Measurements from ENCODE around the gene TRIM14.
"Not testable (repeated sequence)": the region's sequence is repeated elsewhere in the genome, so short reads cannot be mapped to it uniquely, and the experiment has no call there.

The TRIM14 gene

DNA sequence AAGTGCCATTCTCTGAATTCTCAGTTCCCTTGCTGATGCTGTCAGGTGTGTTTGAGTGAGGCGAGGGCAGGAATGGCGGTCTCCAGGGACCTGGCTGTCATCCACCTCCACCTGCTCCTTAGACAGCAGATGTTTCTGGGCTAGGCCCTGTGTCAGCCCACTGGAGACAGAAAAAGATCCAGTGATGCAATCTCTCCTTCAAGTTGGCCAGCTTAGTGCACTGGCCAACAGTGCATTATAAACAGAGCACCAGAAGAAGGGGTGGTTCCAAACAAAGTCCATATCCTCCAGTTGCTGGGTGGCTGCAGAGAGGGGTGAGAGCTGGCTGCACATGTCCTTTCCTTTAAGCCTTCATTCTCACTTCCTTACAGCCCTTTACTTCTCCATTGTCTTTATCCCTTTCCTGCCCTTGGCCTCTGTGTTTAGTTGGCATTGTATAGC is 35.9 kb downstream of the TRIM14 start:
- DNase-seq (ENCODE audit: low read depth): no peak

DNA sequence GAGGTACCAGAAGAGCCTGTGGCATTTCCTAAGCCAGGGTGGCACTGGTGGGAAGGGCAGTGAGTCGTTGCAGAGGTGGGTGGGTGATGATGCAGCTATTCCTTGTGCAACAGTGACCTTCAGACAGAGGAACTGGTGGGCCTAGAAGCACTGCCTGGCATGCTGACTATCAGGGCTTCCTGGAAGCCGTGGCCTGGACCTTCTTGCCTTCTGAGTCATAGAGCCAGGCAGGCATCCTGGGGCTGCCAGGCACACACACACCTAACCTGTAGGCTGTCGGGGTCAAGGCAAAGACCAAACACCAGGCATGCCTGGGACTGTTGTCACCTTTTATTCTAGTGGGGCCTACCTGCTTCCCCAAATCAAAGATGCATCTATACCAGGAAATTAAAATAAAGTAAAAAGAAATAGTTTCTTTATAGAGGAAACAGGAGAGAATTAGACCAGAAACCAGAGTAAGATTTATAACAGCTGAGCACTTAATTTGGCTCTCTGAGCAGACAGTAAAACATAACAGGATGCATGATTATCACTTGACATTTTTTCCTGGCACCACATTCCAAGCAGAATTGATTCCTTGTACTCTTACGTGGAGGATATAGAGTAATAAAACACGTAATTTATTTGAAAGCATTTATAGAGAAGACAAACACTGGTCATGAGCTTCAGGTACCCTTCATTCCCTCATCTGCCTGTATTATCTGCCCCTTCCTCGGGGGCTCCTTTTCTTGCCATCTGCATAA is 37.4 kb downstream of the TRIM14 start:
- DNase-seq (ENCODE audit: low read depth): no peak

DNA sequence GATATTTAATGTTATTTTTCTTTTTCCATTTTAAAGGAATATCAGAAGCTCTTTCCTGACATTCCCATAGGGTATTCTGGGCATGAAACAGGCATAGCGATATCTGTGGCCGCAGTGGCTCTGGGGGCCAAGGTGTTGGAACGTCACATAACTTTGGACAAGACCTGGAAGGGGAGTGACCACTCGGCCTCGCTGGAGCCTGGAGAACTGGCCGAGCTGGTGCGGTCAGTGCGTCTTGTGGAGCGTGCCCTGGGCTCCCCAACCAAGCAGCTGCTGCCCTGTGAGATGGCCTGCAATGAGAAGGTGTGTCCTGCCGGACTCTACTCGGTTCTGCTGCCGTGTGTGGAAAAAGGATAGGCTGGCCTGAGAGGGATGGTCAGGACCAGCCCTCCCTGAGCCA is 38.2 kb downstream of the TRIM14 start:
- no peak for DNase-seq (ENCODE audit: low read depth)

DNA sequence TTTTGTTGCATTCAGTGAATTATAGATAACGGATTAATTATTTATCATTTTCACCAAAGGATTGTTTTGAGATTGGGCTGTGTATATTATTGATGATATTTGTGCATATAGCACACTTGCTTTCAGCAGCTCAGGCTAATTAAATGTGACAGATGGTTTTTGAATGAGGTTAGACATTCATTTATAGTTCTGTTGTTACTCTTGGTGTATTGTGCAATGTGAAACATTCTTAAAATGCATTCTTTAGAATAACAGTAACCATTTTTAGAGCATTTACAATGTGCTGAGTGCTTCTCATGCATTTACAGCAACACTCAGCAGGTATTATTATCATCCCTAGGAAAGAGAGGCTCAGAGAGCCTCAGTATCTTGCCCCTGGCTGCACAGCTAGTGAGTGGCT is 38.7 kb downstream of the TRIM14 start:
- DNase-seq (ENCODE audit: low read depth): no peak

DNA sequence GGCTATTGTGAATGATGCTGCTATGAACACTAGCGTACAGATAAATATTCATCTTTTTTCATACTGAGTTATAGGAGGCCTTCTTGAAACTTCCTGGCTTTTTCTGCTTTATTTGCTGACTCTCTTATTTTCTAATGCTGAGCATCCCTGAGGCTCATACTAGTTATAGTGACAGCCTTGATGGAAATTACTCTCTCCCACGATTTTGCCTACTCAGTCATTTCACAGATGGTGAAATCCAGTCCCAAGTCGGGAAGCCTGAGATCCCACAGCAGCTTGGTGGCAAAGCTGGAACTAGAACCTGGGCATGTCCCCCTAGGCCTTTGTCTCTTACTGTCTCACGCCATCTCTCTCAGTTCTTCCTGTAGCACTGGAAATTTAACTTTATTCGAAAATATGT is 40.1 kb downstream of the TRIM14 start:
- no peak for DNase-seq (ENCODE audit: low read depth)

DNA sequence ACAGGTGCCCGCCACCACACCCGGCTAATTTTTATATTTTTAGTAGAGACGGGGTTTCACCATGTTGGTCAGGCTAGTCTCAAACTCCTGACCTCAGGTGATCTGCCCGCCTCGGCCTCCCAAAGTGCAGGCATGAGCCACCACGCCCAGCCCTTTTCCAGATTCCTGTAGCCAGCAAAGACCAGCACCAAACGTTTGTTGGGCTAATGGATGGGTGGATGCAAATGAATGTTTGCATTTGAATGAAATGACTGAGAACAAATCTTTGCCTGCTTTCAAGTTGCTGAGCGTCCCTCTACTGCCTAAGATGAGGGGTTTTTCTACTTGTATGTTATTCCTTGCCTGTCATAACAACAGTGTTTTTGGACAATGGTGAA is 42.5 kb downstream of the TRIM14 start:
- DNase-seq (ENCODE audit: low read depth): not testable (repeated sequence)

DNA sequence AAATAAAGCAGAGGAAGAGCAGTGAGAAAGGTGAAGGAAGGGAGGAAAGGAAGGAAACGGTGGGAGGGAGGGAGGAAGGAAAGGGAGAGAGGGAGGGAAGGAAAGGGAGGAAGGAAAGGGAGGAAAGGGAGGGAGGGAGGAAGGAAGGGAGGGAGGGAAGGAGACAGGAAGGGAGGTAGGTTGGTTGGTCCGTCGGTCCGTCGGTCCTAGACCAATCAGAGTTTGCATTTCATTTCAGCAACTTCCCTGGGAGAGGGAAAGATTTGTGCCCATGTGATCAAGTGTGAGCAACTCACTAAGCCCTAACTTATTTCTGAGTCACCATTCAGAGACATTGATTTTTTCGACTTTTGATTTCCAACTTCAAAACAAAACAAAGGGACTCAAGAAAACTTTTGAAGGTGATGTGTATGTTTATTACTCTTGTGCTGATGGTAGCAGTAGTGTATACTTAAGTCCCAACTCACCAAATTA is 43.7 kb downstream of the TRIM14 start:
- no peak for DNase-seq (ENCODE audit: low read depth)

DNA sequence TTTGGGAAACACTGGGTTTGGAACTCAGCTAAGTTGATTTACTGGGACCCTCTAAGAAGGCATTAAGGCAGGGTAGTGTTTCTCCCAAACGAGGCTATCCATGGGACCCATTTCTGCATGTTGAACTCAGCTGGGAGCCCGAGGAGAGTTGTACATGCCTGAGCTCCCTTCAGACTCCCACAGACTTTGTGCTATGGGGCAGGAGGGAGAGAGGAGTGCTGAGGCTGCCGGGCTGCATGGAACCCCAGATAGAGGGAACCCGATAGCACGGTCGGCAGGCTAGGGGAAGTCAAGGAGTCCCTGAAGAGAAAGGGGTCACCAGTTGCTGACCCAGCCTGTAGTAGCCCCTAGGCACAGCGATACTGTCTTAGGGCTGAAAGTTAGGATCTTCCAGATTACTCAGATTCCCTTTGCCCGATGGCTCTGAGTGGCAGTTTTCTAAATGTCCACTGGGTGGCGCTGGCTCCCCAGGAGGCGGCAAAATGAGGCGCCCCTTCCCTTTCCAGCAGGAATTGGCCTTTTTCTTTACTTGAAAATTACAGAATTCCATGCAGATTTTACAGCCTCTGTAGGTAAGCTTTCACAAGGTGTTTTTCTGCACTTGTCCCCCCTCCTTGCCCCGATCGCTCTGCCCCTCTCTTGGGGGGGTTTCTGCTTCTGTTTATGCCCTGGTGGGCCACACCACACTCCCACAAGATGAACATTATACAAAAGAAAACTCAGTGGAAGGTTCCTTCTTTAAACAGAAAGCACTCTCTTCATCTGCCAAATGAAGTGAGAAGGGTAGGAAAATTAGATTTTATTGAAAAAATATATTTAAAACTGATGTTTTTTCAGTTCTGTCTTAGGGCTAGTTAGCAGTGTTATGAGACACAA is 44.7 kb downstream of the TRIM14 start:
- DNase-seq (ENCODE audit: low read depth): peak; percentile 29

DNA sequence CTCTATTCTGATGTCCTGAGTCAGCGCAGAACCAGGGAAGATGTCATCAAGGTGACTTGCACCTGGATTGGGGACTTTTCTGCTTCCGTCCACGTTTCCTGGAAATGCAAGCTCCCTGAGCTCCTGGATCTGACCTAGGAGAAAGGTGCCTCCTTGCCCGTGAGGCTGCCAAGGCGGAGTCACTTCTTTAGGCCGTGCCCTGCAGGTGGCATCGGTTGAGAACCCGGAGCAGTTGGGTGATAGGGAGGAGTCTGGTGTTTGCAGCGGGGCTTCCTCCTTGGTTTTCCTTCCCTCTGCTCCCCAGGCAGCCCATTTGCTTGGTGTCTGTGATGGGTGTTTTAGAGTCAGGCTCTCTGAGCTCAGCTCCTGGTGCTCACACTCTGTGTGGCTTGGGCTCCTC is 47.3 kb downstream of the TRIM14 start:
- no peak for DNase-seq (ENCODE audit: low read depth)

DNA sequence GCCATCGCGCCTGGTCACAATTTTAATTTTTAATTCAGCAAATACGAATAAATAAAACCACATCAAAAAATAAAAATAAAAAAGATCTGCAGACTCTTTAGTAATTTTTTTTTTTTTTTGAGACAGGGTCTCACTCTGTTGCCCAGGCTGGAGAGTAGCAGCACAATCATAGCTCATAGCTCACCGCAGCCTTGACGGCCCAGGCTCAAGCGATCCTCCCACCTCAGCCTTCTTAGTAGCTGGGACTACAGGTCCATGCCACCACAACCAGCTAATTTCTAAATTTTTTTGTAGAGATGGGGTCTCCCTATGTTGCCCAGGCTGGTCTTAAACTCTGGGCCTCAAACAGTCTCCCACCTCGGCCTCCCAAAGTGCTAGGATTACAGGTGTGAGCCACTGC is 48.3 kb downstream of the TRIM14 start:
- no peak for DNase-seq (ENCODE audit: low read depth)

DNA sequence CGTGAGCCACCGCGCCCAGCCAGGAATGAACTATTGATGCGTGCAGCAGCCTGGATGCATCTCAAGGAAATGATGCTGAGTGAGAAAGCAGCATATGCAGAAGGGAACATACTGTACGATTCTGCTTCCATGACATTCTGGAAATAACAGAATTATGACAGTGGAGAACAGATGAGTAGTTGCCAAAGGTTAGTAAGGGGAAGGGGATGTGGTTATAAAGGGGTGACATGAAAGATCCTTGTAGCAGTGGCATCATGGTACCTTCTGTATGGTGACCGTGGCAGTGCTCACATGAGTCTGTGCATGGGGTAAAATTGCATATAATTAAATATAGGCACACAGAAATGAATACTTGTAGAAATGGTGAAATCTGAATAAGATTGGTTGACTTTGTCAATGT is 49.5 kb downstream of the TRIM14 start:
- no peak for DNase-seq (ENCODE audit: low read depth)

DNA sequence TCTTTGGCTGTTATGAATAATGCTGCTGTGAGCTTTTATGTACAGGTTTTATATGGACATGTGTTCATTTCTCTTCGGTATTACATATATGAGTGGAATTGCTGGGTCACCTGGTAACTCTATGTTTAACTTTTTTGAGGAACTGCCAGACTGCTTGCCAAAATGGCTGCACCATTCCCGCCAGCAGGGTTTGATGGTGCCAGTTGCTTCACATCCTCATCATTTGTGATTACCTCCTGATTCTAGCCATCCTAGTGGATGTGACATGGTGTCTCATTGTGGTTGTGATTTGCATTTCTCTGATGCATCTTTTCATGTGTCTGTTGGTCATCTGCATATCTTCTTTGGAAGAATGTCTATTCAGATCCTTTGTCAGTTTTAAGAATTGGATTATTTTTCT is 51.8 kb downstream of the TRIM14 start:
- no peak for DNase-seq (ENCODE audit: low read depth)

DNA sequence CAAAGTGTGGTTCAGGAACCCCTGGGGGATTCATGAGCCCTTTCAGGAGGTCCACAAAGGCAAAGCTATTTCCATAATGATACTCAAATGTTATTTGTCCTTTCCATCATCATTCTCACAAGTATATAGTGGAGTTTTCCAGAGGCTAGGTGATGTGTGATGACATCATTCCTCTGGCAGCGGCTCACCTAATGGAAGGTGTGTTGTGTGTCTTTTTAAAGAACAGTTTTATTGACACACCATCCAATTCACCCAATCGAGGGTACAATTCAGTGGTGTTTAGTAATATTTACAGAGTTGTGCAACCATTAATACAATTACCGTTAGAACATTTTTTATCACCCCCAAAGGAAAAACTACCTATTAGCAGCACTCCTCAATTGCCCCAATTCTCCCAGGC is 52.8 kb downstream of the TRIM14 start:
- no peak for DNase-seq (ENCODE audit: low read depth)

DNA sequence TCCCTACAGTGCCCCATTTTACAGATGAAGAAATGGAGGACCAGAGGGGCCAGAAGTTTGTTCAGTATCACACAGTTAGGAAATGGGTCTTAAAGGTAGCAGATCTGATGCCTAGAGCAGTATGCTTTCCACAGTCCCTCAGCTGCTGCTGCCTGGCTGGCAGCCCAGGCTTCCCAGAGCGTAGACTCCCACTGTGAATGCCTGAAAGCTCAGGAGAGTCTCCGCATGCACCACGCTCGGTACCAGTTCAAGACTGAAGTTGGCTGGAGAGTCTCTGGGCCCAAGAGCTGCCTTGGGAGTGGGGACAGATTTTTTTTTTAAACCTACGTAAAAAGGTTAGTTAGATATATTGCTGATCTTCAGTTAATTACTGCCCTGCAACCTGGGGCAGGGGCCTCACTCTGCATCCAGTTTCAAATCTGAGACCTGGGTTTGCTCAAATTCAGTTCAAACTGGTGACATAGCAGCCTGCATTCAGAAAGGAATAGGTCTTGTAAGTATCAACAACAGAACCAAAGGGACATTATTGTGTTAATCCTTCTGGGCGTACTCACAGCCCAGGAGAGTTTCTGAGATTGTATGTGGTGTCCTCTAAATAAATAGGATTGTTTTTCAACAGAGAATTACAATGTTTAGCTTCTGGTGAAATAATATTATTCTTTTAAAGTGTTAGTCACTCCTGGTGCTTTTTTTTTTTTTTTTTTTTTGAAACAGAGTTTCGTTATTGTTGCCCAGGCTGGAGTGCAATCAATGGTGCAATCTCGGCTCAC is 54.2 kb downstream of the TRIM14 start:
- DNase-seq (ENCODE audit: low read depth): no peak

DNA sequence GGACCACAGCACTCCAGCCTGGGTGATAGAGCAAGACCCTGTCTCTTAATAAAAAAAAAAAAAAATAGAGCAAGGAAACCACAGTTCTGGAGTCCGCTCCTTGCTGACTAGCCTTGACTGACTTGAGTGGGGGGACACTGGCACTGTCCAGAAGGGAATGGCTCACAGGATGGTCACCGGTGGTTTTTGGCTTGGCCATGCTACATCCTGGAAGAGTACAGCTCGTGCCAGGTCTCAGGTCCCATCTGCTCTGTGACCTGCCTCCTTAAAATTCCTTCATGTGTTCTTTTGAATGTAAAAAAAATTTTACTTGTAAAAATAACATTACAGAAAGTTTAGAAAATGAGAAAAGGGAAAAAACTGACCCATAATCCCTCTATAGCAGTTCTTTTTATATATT is 56.9 kb downstream of the TRIM14 start:
- no peak for DNase-seq (ENCODE audit: low read depth)

DNA sequence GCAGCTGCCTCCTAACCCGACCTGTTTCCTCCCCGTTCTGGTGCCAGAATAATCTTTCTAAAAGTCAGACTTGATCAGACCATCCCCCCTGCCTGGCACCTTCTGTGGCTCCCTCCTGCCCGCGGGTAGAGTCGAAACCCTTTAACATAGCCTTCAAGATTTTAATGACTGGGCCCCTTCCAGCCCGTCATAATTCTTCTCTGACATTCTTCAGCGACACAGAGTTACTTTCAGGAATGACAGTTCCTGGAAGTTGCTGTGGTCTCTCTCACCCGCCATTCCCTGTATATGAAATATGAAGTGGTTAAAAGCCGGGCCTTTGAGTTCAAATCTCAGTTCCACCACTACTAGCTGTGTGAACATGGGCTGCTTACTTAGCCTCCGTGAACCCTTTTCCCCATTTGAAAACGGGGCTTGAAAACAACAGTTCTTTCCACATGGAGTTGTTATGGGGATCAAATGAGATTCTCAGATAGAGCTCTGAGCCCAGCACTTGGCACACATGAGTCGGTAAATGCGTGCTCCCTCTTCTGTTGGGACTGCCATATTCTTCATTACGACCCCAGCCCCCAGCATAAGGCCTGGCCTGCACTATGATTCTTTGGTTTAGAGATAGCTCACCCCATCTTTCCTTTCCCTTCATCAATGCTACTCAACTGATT is 61.8 kb downstream of the TRIM14 start:
- DNase-seq (ENCODE audit: low read depth): no peak

DNA sequence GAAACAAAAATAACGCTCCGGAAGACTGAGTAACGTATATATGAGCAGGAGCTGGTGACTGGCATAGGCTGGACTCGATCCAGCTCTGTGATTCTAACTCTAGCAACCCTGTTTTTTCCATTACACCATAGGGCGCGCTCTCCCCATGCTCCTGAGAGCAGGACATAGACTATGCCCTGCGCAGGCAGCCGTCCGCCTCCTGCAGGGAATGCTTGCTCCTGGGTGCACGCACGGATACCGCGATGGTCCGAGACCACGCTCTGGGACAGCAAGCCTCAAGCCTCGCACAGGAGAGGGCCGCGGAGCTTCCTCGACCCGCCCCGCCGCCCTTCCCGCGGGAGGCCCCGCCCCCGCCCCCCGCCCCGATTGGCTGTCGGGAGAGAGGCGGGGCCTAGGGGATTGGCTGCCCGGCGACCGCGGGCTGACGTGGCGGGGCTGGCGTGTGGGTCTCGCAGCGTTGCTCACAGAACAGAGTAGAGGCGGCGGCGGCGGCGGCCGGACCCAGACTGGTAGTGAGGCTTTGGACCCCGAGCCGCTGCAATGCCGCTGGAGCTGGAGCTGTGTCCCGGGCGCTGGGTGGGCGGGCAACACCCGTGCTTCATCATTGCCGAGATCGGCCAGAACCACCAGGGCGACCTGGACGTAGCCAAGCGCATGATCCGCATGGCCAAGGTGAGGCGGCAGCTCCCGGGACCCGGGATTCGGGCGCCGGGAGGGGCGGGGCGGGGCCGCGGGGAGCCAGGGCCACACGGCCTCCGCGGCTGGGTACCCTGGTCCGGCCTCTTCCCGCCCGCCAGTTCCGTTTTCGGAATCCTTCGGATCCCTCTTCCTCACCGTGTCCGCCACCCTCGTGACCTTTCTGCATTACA is 62.5 kb downstream of the TRIM14 start, which contains the start of gene NANS:
Gene NANS, plus strand, starts transcription at position 464 of the 869 bp plus-strand sequence. Its CDS starts 77 bp downstream, at position 541.
- peak; percentile 85 for DNase-seq (ENCODE audit: low read depth)

DNA sequence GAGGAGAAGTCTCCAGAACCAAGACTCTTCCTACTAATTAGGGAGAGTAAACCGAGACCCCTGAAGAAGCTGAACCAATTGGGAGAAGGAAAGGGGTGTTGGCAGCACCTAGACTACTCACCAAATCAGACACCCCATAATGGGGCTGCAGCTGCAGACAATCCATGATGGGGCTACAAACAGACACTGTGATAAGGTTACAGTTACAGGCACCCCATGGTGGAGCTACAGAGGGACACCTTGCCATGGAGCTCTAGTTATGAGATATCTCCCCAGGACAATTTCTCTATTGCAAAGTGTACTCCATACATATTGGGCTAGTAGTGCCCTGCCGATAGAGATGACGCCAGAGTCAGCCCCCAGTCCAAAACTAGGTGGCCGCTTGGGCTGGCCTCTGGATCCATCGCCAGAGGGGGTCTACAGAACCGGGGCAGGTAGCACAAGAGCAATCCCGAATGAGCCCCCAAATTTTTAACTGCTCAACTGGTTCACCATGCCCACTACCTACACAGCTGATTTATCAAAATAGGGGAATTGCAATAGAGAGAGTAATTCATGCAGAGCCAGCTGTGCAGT is 64.6 kb downstream of the TRIM14 start:
- DNase-seq (ENCODE audit: low read depth): no peak

DNA sequence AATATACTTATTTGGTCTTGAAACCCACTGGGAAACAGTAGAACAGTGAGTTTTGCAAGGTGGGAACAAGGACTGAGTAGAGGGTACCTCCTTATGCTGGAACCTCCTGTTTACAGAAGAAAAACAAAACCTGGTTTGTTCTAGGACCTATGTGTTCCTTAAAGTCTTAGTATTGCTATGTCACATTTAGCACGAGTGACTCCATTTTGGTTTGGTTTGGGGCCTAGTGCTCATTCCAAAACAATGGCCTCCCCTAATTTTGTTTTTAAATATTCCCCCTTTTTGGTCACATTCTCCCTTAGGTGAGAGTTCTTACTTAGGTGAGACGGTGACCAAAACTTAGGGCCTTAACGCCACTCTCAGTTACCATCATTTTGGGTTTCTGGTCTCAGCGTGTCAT is 68.7 kb downstream of the TRIM14 start:
- no peak for DNase-seq (ENCODE audit: low read depth)

DNA sequence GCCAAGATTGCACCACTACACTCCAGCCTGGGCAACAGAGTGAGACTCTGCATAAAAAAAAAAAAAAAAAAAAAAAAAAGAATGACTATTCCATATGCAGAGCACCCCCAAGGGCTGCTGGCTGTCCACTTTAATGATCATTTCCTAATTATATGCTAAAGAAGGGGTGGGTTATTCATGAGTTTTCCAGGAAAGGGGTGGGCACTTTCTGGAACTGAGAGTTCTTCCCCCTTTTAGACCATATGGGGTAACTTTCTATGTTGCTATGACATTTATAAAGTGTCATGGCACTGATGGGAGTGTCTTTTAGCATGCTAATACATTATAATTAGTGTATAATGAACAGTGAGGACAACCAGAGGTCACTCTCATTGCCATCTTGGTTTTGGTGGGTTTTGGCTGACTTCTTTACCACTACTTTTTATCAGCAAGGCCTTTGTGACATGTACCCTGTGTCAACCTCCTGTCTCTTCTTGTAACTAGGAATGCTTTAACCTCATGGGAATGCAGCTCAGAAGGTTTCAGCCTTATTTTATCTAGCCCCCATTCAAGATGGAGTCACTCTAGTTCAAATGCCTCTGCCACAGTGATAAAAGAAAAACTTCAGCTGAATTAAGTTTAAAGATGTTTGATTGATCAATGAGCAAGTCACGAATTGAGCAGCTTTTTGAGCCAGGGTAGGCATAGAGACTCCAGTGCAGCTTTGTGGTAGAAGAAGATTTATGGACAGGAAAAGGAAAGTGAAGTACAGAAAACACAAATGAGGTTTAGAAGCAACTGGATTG is 69.5 kb downstream of the TRIM14 start:
- no peak for DNase-seq (ENCODE audit: low read depth)

Data from stimulated activated CD8-positive, alpha-beta memory T cell treated with anti-CD3 and anti-CD28 coated beads, Interleukin-12 subunit alpha, Interleukin-12 subunit beta, amount 100 ng/mL, for 4 hours (primary cell).